HepG2 (cell line): ENCODE measurements around the gene ARL16. TPM values are rescaled to one million over a fixed set of nuclear protein-coding genes. Genes with fewer than 3 reads are reported as not detected.
A peak's percentile ranks its signal among the peaks of the same experiment; 100 is the strongest.

Experiments used
- ARNTL ChIP-seq: sonication (generic); formaldehyde crosslinking; IDR thresholded peaks from 2 replicates; pipeline ENCODE4 v1.4.0; 2020; ENCODE audit warnings: mild to moderate bottlenecking, missing genetic modification reagents
- FIP1L1 ChIP-seq: fragments of 200-400 bp; formaldehyde crosslinking; IDR thresholded peaks from 2 replicates; pipeline ENCODE4 v1.6.1; 2018; ENCODE audit warnings: low read depth, mild to moderate bottlenecking, low read length, moderate library complexity, borderline replicate concordance; ENCODE audit not compliant: insufficient read depth
- HHEX ChIP-seq: IDR thresholded peaks from 2 replicates; pipeline ENCODE4 v1.6.1; 2016; ENCODE audit warnings: control low read depth
- MTA3 ChIP-seq: sonication (generic); formaldehyde crosslinking; IDR thresholded peaks from 2 replicates; pipeline ENCODE4 v1.4.0; 2020; ENCODE audit warnings: missing genetic modification reagents
- MYPOP ChIP-seq: sonication (generic); formaldehyde crosslinking; IDR thresholded peaks from 2 replicates; pipeline ENCODE4 v1.8.1; 2023; ENCODE audit warnings: mild to moderate bottlenecking, moderate library complexity, missing genetic modification reagents
- NCOA2 ChIP-seq: sonication (generic); formaldehyde crosslinking; IDR thresholded peaks from 2 replicates; pipeline ENCODE4 v1.8.0; 2022; ENCODE audit warnings: inconsistent platforms
- NFAT5 ChIP-seq: sonication (generic); formaldehyde crosslinking; IDR thresholded peaks from 2 replicates; pipeline ENCODE4 v1.4.0; 2020; ENCODE audit warnings: missing genetic modification reagents
- POLR2G ChIP-seq: fragments of 200-400 bp; formaldehyde crosslinking; IDR thresholded peaks from 2 replicates; pipeline ENCODE4 v1.6.1; 2018; ENCODE audit warnings: mild to moderate bottlenecking, low read depth, low read length, moderate library complexity
- SMAD9 ChIP-seq: sonication (generic); formaldehyde crosslinking; IDR thresholded peaks from 2 replicates; pipeline ENCODE4 v1.5.1; 2020; ENCODE audit warnings: mild to moderate bottlenecking, missing genetic modification reagents
- SNAPC4 ChIP-seq: sonication (generic); formaldehyde crosslinking; IDR thresholded peaks from 2 replicates; pipeline ENCODE4 v1.4.0; 2020; ENCODE audit warnings: mild to moderate bottlenecking, missing genetic modification reagents
- SRY ChIP-seq: sonication (generic); formaldehyde crosslinking; IDR thresholded peaks from 2 replicates; pipeline ENCODE4 v1.8.0; 2022; ENCODE audit warnings: mild to moderate bottlenecking, missing genetic modification reagents
- ZBTB2 ChIP-seq: sonication (generic); formaldehyde crosslinking; IDR thresholded peaks from 2 replicates; pipeline ENCODE4 v1.8.0; 2022; ENCODE audit warnings: low read depth, missing genetic modification reagents
- ZNF382 ChIP-seq: sonication (generic); formaldehyde crosslinking; IDR thresholded peaks from 2 replicates; pipeline ENCODE4 v1.5.0; 2020; ENCODE audit warnings: missing genetic modification reagents, mild to moderate bottlenecking, borderline replicate concordance
- ZNF564 ChIP-seq: sonication (generic); formaldehyde crosslinking; IDR thresholded peaks from 2 replicates; pipeline ENCODE4 v1.8.1; 2023; ENCODE audit warnings: mild to moderate bottlenecking, missing genetic modification reagents
- ZNF577 ChIP-seq: sonication (generic); formaldehyde crosslinking; IDR thresholded peaks from 2 replicates; pipeline ENCODE4 v1.4.0; 2020; ENCODE audit warnings: mild to moderate bottlenecking, low read depth, missing genetic modification reagents, borderline replicate concordance
- ZNF670 ChIP-seq: sonication (generic); formaldehyde crosslinking; IDR thresholded peaks from 2 replicates; pipeline ENCODE4 v1.8.0; 2022; ENCODE audit warnings: mild to moderate bottlenecking, missing genetic modification reagents, borderline replicate concordance
- polyA plus RNA-seq, 8 experiments: library from polyadenylated mRNA; depleted of rRNA in 3 of 8; stranded (reverse) in 7 of 8; unstranded in 1 of 8; fragments of >200 nt; fragmentation: Illumina TruSeq in 4 of 8; extraction: Trizol in 4 of 8; gene quantifications; 2 replicates each; pipeline versions ENCODE4 v1.2.1 to v1.2.3, GENCODE V29; 2011 to 2016; ENCODE audit warnings: low read depth in 4 of 8, missing spikeins in 1 of 8, mixed read lengths in 1 of 8; ENCODE audit not compliant: insufficient read depth in 1 of 8
- total RNA-seq, 5 experiments: library from RNA; depleted of rRNA; stranded (reverse); fragments of >200 nt; fragmentation: Illumina TruSeq; extraction: Trizol; gene quantifications; 2 replicates each; pipeline ENCODE4 v1.2.3, GENCODE V29; 2016; ENCODE audit warnings: low read depth in 1 of 5

ARL16 gene
- total and polyA plus RNA-seq, 2 of the 13 experiments (the other 11 are each of a cell fraction or from before 2014, with no cell fraction given), result 20.8 to 30.8 TPM

- TF ChIP-seq MYPOP (CRISPR knock-in tag) (peak; percentile 96), SRY (CRISPR knock-in tag) (peak; percentile 99), ZNF382 (CRISPR knock-in tag) (no peak), MTA3 (CRISPR knock-in tag) (no peak), SMAD9 (CRISPR knock-in tag) (peak; percentile 95; the same call in 1 of the 2 replicates), HHEX (CRISPR knock-in tag) (no peak), ZNF577 (no peak), ZNF564 (peak; percentile 97), NFAT5 (CRISPR knock-in tag) (peak; percentile 98), SNAPC4 (CRISPR knock-in tag) (peak; percentile 82; the same call in 1 of the 2 replicates), FIP1L1 (0 out of 2 replicates have a peak, but pooled peaks have one; percentile 21), NCOA2 (CRISPR knock-in tag) (peak; percentile 86), ZBTB2 (CRISPR knock-in tag) (peak; percentile 98), ZNF670 (peak; percentile 98; the same call in 1 of the 2 replicates), POLR2G (peak; percentile 61; the same call in 1 of the 2 replicates), ARNTL (CRISPR knock-in tag) (peak; percentile 100)
Measured at GRCh38 chr17:81711814-81712467, 28.3 kb upstream of the ARL16 start, which contains the start of gene SLC25A10 (continued).
